Cardiac fibroblast (primary cell): Measurements from ENCODE around the gene ITGB3.
A peak's percentile ranks its signal among the peaks of the same experiment; 100 is the strongest.

Experiments
- DNase-seq, 2 donors: peaks; one replicate each; pipeline versions ENCODE4 v3.0.0 to v3.0.0-alpha.2; 2010; ENCODE audit warnings: low read depth in 2 of 2
- H3K4me3 ChIP-seq, 2 donors: replicated peaks in 1 of 2; 1 replicate in 1 of 2; 2 replicates in 1 of 2; pipeline ENCODE4 v1.5.1; 2011; ENCODE audit warnings: low read depth in 2 of 2, low read length in 2 of 2, mild to moderate bottlenecking in 2 of 2, moderate library complexity in 1 of 2
- CTCF ChIP-seq: IDR thresholded peaks from one replicate; pipeline ENCODE4 v1.5.1; 2011; ENCODE audit warnings: low read depth, mild to moderate bottlenecking, low read length, inconsistent platforms

Gene ITGB3

GRCh38 chr17:47253541-47254402 lies at the start of gene ITGB3:
TSS of gene ITGB3 (plus strand) at chr17:47253827. CDS start at chr17:47253862, 35 bp downstream.
- peak; percentile 79 to 82 for DNase-seq
- H3K4me3 ChIP-seq: peak within 1 kb of the TSS; percentile 56 to 86
- TF ChIP-seq CTCF: peak; percentile 16

GRCh38 chr17:47203984-47204721 lies 49.5 kb upstream of the ITGB3 start:
- TF ChIP-seq CTCF: no peak
- DNase-seq: peak in 1 of 2 donors; percentile 60
- no peak overlapping the region for H3K4me3 ChIP-seq

- DNase-seq: peak in 1 of 2 donors; percentile 56
- no peak overlapping the region for H3K4me3 ChIP-seq
- no peak for TF ChIP-seq CTCF
These were observed 48.8 kb upstream of the ITGB3 start for GRCh38 chr17:47204722-47205418.

- no peak overlapping the region for H3K4me3 ChIP-seq
- TF ChIP-seq CTCF: no peak
- peak; percentile 71 to 79 for DNase-seq
These were observed 48.1 kb upstream of the ITGB3 start for GRCh38 chr17:47205419-47205963.

- no peak for TF ChIP-seq CTCF
These were observed 46.2 kb upstream of the ITGB3 start for GRCh38 chr17:47207143-47208067.

More at GRCh38 chr17:47207143-47208067, 46.2 kb upstream of the ITGB3 start:
- H3K4me3 ChIP-seq: no peak overlapping the region
- DNase-seq: no peak
